ACC112 (cell line): ENCODE measurements around the gene RADIL.

Experiments used
- H2AFZ ChIP-seq: fragments of 200-600 bp; sonication (generic); one replicate; pipeline ENCODE4 v1.6.0; 2017; ENCODE audit warnings: antibody characterized with exemption, low read length; ENCODE audit not compliant: unreplicated experiment
- H3K27ac ChIP-seq: fragments of 200-600 bp; sonication (generic); 2 replicates; pipeline ENCODE4 v1.5.1; 2014; ENCODE audit warnings: low read depth, mild to moderate bottlenecking, antibody characterized with exemption, low read length, moderate library complexity
- H3K27me3 ChIP-seq: fragments of 200-600 bp; sonication (generic); 2 replicates; pipeline ENCODE4 v1.6.1; 2014; ENCODE audit warnings: mild to moderate bottlenecking, antibody characterized with exemption, low read length, moderate library complexity, mixed read lengths; ENCODE audit not compliant: insufficient read depth
- H3K36me3 ChIP-seq: fragments of 200-600 bp; sonication (generic); 2 replicates; pipeline ENCODE4 v1.6.1; 2016; ENCODE audit warnings: mild to moderate bottlenecking, antibody characterized with exemption, low read length, moderate library complexity, mixed read lengths; ENCODE audit not compliant: insufficient read depth
- H3K4me1 ChIP-seq: fragments of 200-600 bp; sonication (generic); one replicate; pipeline ENCODE4 v1.6.1; 2016; ENCODE audit warnings: low read length, mixed read lengths; ENCODE audit not compliant: insufficient read depth, unreplicated experiment, control insufficient read depth
- H3K4me3 ChIP-seq: fragments of 200-600 bp; sonication (generic); 2 replicates; pipeline ENCODE4 v1.5.1; 2014; ENCODE audit warnings: mild to moderate bottlenecking, low read depth, low read length
- H3K79me2 ChIP-seq: fragments of 200-600 bp; sonication (generic); one replicate; pipeline ENCODE4 v1.6.0; 2016; ENCODE audit warnings: low read length; ENCODE audit not compliant: control insufficient read depth, unreplicated experiment, insufficient read depth

Gene RADIL

DNA sequence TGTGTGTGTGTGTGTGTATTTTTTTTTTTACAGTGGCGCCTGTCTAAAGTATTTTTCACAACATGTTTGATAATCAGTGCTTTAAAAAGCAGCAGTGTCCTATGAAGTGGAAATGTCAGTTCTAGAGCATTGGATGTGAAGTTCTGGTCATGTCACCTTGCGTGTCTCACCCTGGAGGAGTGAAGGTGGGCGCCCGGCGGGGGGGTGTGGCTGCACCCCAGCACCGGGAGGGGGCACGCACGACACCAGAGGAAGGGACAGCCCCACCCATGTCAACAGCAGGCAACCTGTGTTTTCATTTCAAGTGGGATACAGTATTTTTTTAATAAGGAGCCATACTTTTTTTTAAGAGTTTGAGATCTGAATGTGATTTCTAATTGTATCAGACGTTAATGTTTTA is 112.6 kb downstream of the RADIL start:
- no peak overlapping the region for H3K27ac ChIP-seq
- no peaks in the 10 kb centered on the region for H3K36me3 ChIP-seq
- H2AFZ ChIP-seq: no peak overlapping the region
- H3K4me1 ChIP-seq: peaks cover 10% of the 10 kb centered on the region
- no peaks in the 10 kb centered on the region for H3K27me3 ChIP-seq
- H3K4me3 ChIP-seq: no peak overlapping the region
- H3K79me2 ChIP-seq: peaks cover 5% of the 10 kb centered on the region

DNA sequence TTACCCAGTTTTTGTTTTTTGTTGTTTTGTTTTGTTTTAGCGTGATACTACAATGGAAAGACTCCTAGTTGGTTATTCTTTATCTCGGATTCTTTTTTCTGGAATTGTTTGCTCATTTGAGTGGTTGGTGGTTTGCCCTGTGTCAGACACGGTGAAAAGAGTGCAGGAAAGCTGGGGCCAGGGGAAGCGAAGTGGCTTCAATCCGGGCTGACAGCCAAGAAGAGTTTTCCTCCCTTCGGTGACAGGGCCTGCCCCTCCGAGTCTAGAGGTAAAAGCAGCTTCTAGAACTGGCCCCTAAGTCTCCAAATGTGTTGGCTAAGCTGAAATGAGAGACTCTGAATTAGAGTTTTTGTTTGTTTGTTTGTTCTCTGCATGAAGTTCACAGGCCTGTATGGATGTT is 113.8 kb downstream of the RADIL start:
- Histone ChIP-seq H3K4me3 (no peak overlapping the region), H3K4me1 (peaks cover 10% of the 10 kb centered on the region), H3K27ac (no peak overlapping the region), H3K27me3 (no peaks in the 10 kb centered on the region), H3K36me3 (no peaks in the 10 kb centered on the region), H3K79me2 (no peaks in the 10 kb centered on the region), H2AFZ (no peak overlapping the region)

DNA sequence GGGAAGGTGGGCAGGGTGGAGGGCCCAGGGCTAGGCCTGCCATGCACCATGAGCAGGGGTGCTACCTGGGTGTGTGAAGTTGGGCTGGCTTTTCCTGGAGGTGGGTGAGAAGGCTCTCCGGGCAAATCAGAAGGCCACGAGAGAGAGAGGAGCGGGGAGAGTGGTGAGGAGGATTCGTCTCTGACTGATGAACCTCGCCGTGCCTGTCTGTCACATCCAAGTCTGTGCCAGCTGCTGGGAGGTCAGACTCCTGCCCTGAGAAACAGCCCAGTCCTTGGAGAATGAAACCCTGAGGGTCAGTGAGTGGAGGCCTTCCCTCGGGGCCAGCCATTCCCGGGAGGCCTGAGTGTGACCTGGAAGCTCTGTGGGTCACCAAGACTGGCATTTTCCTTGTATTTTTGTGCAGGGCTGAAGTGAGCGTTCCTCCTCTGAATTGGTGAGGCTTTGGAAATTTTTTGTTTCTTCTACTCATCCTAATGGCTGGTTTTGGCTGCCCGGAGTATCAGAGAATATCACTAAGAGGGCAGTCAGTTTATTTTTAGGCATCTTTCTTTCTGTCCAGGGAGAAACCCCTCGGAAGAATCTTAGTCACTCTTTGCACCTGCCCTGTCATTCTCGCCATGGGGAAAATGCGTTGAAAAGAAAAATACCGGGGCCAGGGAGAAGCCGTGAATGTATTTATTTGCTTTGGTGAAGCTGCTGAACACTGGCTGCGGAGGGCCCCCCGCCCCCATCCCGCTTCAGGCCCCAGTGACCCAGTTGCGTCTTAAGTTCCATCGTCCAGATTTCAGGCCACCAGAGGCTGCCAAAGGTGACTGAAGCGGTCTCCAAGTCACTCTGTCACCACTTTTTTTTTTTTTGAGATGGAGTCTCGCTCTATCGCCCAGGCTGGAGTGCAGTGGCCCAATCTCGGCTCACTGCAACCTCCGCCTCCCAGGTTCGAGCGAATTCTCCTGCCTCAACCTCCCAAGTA is 114.6 kb downstream of the RADIL start:
- Histone ChIP-seq H3K27ac (no peak overlapping the region), H3K27me3 (no peaks in the 10 kb centered on the region), H3K79me2 (no peaks in the 10 kb centered on the region), H3K36me3 (no peaks in the 10 kb centered on the region), H3K4me3 (no peak overlapping the region), H2AFZ (no peak overlapping the region), H3K4me1 (peaks cover 1% of the 10 kb centered on the region)

DNA sequence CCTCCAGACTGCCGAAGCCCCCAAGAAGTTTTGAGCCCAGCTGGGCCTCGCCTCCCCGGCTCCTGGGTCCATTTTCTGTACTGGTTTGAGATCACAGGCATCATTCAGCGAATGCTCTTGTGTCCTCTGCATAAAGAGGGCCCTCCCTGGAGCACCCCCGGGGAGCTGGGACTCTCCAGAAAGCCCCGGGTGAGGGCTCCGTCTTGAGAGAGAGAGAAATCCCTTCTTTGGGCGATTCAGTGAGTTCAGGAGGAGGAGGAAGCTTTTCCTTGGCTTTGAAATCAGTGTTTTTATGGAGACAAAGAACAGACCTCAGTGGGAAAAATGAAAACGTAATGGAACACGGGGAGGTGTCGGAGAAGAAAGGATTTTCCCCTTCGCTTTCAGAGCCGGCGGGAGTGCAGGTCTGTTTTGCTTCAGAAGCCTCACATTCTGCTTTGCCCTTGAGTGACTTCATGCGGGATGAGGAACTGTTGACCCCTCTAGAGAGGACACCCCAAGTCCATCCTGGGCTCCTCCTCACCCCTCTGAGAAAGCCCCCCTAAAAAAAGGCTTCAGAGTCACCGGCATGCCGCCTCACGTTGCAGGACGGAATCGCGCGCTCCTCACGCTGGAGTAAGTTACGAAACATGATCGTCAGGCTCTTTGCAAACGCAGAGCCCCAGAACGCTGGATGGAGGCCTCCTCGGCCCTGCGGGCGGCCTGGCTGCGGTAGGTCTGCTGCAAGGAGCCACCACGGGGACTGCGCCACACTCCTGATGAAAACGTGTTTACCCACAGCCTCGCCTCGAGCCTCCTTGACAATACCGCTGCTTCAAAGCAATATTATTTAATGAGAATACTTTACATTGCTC is 116.6 kb downstream of the RADIL start:
- no peaks in the 10 kb centered on the region for H3K79me2 ChIP-seq
- H3K27ac ChIP-seq: no peak overlapping the region
- H3K4me3 ChIP-seq: no peak overlapping the region
- peaks cover 7% of the 10 kb centered on the region; the same call in 1 of the 2 replicates for H3K36me3 ChIP-seq
- no peak overlapping the region for H2AFZ ChIP-seq
- no peaks in the 10 kb centered on the region for H3K27me3 ChIP-seq
- no peaks in the 10 kb centered on the region for H3K4me1 ChIP-seq

DNA sequence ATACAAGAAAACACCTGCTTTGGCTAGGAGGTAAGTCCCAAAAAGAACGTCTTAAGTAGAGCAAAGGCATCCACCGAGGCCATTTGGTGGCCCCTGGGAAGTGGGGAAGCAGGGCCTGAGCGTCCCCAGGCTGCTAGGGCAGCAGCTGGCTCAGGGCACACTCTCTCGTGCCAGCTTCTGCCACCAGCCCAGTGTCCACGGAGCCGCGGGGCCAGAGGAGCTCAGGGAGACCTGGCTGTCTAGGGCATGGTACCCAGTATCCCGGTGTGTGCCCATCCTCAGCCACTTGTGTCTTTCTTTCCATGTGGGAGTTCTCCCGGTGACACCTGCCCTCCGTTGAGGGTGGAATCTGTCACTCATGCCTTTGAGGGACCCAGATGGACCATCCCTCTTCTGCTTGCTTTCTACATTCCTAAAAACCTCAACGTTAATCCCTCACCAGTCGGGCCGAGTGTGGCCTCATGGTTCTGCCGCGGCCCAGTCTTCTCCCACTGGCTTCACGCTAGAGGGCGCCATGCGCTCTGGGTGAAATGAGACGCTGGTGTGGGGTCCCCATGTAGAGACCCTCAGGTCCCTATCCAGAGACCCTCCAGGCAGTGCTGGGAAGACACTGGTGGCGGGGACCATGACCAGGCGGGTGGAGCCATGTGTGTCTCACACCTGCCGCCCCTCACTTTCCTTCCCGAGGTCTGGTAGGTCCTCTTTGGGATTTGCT is 117.6 kb downstream of the RADIL start:
- Histone ChIP-seq H2AFZ (no peak overlapping the region), H3K27ac (no peak overlapping the region), H3K4me3 (no peak overlapping the region), H3K27me3 (no peaks in the 10 kb centered on the region), H3K4me1 (no peaks in the 10 kb centered on the region), H3K79me2 (no peaks in the 10 kb centered on the region), H3K36me3 (peaks cover 7% of the 10 kb centered on the region; the same call in 1 of the 2 replicates)

DNA sequence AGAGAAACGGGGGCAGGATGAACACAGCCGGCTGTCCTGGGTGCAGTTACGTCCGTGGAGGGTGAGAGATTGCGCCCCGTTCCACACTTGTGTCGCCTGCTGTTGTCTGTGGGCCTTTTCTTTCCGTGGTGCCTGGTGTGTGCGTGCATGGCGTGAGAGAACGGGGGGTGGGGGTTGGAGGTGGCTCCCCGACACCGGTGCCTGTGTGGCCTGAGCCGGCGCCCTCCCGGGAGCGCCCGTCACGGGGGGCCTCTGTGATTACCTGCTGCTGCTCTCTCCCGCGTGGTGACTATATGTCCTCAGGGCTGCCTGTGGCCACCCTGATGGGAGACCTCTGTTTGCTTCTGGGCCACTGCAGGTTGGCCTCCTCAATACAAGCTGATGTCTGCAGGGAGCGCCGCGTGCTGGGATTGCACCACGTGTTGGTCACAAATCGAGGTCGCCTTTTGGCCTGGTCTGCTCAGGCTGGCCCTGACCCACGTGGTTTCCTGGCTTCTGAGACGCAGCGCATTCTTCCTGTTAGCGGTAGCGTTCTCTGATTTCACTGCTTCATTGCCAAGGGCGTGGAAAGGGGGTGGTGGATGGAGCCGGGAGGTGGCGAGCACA is 119.0 kb downstream of the RADIL start:
- Histone ChIP-seq H3K79me2 (no peaks in the 10 kb centered on the region), H3K27me3 (no peaks in the 10 kb centered on the region), H3K36me3 (peaks cover 7% of the 10 kb centered on the region; the same call in 1 of the 2 replicates), H3K4me3 (no peak overlapping the region), H2AFZ (no peak overlapping the region), H3K27ac (no peak overlapping the region), H3K4me1 (no peaks in the 10 kb centered on the region)

DNA sequence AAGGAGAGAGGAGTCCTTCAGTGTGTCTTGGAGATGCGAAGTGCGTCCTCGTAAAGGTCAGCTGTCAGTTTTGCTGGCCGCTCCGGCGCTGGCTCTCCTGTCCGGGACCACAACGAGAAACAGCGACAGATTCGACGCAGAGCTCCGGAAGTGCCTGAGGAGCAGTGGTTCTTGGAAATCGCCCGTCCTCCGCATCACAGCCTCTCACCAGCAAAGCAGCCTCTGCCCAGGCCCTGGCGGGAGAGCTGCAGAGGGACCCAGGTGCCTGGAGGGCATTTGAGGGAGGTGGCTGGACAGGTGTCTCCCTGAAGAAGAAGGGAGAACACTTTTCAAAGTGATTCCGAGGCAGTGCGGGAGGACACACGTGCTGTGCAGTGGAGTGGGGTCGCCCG is 119.7 kb downstream of the RADIL start:
- no peak overlapping the region for H3K4me3 ChIP-seq
- H3K27ac ChIP-seq: no peak overlapping the region
- H3K36me3 ChIP-seq: peaks cover 7% of the 10 kb centered on the region; the same call in 1 of the 2 replicates

DNA sequence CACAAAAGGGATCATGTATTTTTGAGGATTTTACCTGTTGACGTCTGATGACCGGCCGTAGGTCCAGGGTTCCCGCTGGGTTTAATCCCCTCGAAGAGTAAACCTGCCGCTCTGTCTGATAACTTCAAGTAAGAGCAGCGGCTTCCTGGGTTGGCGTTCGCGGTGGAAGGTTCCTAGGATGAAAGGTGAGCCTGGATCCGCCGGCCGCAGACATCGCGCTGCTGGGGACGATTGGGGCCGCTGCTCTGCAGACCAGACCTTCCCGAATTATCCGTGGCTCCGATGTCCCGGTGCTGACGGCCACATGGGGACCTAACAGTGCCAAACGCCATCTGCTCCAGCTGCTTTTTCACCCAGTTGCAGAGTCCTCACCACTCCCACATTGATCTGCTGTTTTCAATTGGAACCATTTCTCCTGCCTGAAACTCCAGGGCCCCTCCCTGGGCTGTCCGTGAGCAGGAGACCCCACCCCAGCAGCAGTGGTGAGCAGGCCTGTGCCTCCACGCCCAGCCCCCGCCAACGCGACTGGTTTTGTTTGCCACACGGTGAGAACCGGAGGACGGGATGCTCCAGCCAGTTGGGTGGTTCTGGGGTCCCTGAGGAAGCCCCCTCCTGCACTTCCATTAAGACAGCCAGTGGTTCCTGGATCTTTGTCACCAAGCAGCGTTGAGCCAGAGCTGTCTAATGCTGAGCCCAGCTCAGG is 120.3 kb downstream of the RADIL start:
- Histone ChIP-seq H3K27ac (no peak overlapping the region), H3K79me2 (no peaks in the 10 kb centered on the region), H2AFZ (no peak overlapping the region), H3K4me3 (no peak overlapping the region), H3K4me1 (no peaks in the 10 kb centered on the region), H3K27me3 (no peaks in the 10 kb centered on the region), H3K36me3 (peaks cover 11% of the 10 kb centered on the region; the same call in 1 of the 2 replicates)

More for the DNA sequence above, 119.7 kb downstream of the RADIL start:
- Histone ChIP-seq H2AFZ (no peak overlapping the region), H3K27me3 (no peaks in the 10 kb centered on the region), H3K79me2 (no peaks in the 10 kb centered on the region), H3K4me1 (no peaks in the 10 kb centered on the region)

DNA sequence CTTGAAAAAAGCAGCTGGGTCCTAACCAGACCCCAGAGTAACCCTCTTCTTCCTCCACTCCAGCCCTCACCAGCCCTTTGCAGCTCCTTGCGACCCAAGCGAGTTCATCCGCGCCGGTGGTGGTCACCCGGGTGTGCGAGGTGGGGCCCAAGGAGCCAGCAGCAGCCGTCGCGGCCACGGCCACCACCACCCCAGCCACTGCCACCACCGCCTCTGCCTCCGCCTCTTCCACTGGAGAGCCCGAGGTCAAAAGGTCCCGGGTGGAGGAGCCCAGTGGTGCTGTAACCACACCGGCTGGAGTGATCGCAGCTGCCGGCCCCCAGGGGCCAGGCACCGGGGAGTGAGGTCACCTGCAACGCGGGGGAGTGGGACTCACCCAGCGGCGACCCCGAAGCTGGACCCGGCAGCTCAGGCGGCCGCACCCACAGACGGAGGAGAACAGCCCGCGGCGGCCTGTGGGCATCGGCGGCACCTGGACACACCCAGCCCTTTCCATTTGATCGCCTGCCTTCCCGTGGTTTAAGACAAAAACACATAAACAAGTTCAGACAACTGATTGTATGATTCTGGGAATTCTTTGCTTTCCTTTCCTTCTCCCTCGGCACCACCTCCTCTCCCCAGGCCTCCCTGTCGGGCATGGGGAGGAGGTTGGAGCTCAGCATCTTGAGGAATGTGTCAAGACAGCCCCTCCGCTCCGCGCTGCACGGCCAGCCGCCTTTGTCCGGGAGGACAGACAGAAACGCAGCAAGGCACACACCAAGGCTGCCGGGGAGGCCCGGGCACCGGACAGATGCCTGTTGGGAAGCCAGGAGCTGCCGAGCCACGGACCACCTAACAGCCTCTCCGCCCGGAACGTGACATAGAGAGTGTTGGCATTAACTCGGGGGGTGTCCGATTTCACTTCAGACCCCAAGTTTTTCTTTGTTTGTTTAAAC is 121.1 kb downstream of the RADIL start:
- H3K4me1 ChIP-seq: no peaks in the 10 kb centered on the region
- no peak overlapping the region for H3K27ac ChIP-seq
- H3K27me3 ChIP-seq: no peaks in the 10 kb centered on the region
- H2AFZ ChIP-seq: no peak overlapping the region
- H3K79me2 ChIP-seq: no peaks in the 10 kb centered on the region
- peaks cover 14% of the 10 kb centered on the region; the same call in 1 of the 2 replicates for H3K36me3 ChIP-seq
- H3K4me3 ChIP-seq: no peak overlapping the region
